ENCODE results near the gene SARNP.

GRCh38 chr12:55845785-55846496 is 28.4 kb upstream of the SARNP start:
- TF ChIP-seq, protein P1, sequence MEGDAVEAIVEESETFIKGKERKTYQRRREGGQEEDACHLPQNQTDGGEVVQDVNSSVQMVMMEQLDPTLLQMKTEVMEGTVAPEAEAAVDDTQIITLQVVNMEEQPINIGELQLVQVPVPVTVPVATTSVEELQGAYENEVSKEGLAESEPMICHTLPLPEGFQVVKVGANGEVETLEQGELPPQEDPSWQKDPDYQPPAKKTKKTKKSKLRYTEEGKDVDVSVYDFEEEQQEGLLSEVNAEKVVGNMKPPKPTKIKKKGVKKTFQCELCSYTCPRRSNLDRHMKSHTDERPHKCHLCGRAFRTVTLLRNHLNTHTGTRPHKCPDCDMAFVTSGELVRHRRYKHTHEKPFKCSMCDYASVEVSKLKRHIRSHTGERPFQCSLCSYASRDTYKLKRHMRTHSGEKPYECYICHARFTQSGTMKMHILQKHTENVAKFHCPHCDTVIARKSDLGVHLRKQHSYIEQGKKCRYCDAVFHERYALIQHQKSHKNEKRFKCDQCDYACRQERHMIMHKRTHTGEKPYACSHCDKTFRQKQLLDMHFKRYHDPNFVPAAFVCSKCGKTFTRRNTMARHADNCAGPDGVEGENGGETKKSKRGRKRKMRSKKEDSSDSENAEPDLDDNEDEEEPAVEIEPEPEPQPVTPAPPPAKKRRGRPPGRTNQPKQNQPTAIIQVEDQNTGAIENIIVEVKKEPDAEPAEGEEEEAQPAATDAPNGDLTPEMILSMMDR (IDR thresholded peaks at IDR 0.05; ENCODE audit: low read length), result no peak
- no peak for TF ChIP-seq EZH2 (IDR thresholded peaks at IDR 0.05; ENCODE audit: borderline replicate concordance, low read length)
